HG03280 (cell line): ENCODE measurements around the gene WNT3A.
"Not testable (repeated sequence)": the region's sequence is repeated elsewhere in the genome, so short reads cannot be mapped to it uniquely, and the experiment has no call there.

Experiments
- ATAC-seq: cut with Tn5 transposase; IDR thresholded peaks from one replicate; pipeline ENCODE4 v1.9.1; 2021; ENCODE audit warnings: mild to moderate bottlenecking, moderate library complexity; ENCODE audit not compliant: unreplicated experiment

WNT3A gene

DNA sequence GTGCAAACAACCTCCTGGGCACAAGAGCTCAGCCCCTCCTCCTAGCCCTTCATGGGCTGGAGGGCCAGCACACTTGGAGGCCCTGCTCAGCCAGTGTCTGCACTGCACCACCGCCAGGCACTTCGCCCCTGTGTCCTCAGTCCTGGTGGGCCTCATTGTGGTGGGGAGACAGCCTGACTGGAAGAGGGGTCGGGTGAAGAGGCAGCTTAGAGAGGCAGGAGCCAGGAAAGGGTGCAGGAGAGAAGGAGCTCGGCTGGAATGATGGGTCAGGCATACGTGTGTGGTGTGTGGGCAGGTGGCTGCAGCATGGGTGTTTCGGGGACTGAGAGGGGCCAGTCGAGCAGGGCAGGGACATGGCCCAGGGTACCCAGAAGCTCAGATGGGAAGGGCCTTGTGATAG lies 4.1 kb downstream of the WNT3A start:
- ATAC-seq = no peak

DNA sequence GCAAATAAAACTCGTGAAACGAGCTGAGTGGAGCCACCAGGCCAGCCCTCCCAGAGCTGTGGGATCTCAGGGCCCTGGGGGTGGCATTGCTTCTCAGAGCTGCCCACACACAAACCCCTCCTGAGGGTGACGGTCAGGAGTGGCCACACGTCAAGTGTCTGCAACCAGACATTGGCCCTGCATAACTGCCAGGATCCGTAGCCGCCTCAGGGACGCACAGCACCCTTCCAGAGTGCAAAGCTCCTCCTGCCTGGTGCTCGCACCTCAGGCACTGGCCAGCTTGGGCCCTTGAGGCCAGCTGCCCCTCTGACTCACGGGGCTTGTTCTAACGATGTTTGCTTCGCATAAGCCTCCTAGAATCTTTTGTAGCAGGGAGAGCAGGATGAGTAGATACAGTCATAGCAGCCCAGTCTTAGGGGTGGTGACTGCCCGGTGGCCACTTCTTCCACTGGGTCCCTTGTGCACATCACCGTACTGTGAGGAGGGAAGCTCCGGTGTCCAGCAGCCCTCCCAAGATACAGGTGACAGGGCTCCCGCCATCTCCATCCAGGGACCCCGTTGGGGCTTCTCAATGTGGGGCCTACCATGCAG lies 5.0 kb downstream of the WNT3A start:
- ATAC-seq = no peak

DNA sequence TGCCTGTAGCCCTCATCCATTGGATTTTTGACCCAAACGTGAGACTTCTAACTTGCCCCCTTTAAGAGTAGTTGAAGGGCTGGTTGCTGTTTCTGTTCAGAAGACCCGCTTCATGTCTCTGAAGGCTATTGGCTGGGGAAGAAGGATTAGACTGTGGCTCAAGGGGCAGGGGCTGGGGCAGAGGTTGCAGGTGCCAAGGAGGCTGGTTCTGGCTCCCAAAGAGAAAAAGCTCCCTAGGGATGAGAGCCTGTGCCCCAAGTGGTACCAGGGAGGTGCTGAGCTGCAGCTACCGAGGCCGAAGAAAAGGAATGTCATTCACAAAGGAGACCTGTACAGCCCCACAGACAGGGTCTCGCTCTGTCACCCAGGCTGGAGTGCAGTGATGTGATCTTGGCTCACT lies 5.8 kb downstream of the WNT3A start:
- no peak for ATAC-seq

DNA sequence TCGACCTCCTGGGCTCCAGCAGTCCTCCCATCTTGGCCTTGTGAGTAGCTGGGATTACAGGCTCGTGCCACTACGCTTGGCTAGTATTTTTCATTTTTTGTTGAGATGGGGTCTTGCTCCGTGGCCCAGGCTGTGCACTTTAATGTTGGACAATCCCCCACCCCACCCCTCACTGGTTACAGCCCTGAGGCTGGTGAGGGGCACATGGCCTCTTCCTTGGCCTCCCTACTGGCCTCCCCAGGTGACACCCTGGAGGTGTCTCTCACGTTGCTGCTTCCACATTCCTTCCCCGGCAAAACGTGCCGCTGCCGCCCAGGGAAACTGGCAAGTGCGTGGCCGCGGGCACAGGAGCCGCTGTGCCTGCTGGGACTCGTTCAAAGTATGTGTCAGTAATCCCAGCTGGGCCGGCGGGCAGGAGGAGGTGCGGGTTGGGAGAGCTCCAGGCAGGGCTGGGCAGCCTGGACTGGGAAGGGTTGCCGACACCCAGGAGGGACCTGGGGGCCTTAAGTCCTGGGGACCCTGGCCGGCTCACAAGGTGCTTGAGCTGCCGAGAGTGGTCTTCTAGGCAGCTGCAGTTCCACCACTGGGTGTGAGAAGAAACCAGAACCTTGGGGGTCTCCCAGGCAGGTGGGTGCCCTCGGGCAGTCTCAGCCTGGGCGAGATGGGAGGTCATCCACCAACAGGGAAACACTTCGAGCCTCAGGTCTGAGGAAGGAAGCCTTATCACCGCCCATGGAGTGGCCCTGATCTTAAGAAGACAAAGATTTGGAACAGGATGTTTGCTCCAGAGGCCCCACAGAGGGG lies 6.5 kb downstream of the WNT3A start:
- ATAC-seq = no peak

DNA sequence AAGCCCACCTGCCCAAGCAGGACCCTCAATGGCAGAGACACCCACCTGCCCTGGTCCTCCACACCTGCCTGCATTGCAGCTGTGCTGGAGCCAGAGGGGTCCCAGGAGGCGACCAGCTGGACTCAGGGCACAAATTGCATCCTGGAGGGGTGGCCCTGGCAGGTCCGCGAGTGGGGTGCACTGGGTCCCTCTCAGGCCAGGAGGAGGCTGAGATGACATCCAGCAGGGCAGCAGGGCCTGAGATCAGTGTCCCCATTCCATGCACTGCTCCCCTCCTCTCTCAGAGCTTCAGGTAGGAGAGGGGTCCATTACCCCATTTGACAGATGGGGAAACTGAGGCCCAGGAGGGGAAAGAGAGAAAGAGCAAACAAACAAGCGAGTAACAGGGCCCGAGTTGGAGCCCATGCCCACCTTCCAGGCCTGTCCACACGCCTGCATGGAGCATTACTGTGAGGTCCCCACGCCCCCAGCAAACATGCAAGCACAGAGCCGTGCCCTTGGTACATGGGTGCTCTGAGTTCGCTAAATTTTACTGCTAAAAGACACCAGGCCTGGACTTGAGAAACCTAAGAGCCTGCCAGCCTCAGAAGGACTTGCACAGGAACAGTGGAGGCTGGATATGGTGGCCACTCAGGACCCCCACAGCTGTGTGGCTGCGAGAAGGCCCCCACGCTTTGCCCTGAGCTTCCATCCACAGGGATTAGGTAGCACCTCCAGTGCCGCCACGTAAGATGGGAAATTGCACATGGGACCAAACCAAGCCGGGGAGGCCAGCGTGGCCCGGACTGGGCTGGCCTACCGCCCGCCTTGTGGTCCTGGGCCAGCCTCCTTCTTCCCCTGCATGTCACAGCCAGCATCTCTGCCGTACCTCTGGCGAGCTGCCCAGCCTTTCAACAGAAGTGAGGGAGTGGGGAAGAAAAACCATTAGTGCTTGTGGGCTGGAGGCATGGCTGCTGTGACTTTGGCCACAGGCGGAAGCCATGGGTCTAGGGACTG lies 7.4 kb downstream of the WNT3A start:
- no peak for ATAC-seq

DNA sequence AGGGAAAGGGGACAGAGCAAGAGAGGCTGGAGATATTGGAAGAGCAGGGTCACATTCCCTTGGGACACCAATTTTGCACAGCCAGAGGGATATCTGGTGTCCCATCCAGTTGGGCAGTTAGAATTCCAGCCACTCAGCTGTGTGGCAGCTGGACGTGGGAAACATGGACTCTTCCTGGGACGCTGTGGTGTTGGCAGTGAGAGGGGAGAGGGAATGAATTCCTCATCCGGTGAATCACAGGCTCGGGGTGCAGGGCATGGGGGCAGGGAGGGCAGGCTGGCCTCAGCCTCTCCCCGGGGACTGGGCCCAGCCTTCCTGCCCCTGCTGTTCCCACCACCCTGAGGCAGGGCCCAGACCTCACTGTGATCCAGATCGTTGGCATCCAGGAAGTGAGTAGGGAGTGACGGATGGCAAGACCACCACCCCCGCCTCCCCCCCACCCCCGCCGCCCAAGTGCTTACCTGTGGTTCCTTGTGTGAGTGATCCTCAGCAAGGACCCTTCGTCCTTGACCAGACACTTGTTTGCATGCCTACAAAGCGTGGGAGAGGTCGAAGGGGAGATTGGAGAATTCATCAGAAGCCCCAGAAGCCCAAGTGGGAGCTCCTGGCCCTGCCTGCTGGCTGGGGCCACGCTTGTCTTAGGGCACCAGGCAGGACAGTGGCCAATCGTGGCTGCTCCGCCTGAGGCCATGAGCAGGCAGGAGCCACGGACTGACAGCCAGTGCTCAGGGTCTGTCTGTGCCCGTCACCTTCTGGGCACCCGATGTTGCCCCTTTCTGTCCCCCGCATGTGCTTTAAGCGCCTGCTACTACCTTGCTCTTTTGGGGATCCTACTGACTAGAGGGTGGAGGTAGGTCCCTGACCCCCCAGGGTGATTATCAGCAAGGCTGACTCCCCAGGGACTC lies 8.7 kb downstream of the WNT3A start:
- no peak for ATAC-seq

DNA sequence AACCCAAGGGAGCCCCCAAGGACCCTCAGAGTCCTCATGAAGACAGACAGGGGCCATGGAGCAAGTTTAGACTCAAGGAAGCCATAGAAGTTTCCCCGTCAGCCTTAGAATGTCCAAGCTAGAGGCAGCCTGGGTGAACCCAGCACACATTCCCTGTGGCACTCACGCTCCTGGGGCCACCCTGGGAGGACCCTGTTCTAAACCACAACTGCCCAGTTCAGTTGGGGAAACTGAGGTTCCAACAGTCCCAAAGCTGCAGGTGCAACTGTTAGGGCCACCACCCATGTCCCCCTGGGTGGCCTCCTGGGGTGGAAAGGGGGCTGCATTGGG lies 9.3 kb downstream of the WNT3A start:
- no peak for ATAC-seq

DNA sequence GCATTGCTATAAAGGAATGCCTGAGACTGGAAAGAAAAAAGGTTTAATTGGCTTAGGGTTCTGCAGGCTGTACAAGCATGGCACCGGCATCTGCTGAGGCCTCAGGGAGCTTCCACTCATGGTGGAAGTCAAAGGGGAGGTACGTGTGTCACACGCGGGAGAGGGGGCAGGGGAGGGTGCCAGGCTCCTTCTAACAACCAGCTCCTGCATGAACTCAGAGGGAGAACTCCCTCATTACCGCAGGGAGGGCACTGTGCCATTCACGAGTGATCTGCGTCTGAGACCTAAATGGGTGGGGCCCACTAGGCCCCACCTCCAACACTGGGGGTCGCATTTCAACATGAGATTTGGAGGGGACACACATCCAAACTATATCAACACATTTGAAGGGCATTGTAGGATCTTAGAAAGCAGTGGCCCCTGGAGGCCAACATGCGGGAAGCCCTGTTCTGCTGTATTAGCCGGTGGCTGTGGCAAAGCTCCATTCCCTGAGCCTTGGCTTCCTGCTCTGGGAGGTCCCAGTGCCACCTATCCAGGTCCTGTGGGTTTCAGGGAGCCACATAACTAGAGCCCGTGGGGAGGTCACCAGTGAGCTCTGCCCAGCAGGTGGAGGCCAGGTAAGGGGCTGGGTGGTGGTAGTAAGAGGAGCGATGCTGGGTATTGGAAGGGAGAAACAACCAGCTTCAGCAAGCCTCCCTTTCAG lies 10.0 kb downstream of the WNT3A start:
- ATAC-seq = no peak

DNA sequence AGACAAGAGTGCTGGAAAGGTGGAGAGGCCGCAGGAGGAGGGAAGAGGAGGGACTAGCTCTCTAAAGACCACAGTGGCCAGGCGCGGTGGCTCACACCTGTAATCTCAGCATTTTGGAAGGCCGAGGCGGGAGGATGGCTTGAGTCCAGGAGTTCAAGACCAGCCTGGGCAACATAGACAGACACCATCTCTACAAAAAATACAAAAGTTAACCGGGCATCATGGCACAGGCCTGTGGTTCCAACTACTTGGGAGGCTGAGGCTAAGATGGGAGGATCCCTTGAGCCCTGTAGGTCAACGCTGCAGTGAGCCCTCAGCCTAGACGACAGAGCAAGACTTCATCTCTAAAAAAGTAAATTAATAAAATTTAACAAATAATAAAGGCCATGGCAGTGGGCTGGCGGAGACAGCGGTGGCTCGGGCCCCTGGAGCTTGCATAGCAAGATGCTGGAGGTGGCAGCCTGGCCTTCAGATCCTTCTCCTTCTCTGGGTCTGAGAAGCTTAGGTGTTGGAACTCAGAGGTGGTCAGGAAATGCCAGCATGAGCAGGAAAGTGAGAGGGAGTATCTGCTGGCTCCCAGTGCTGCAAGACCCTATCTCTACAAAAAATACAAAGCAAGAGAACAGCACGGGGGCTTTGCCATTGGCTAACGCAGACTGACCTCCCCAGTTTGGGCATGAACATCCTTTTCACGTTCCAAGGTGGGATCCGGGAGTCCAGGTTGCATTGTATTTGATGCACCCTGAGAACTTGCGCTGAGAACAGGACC lies 10.7 kb downstream of the WNT3A start:
- ATAC-seq = no peak

DNA sequence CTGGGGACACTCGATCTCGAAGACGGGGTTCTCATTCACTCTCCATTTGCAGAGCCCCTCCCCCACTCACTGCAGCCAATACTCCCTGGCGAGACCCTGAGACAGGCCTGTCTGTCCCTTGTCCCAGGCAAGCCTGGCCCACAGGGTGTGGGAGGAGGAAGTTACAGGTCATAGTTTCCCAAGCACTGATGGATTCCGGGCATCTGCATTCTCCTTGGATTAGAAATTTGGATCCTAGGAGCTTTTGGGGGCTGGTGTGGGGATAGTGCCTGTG lies 11.3 kb downstream of the WNT3A start:
- no peak for ATAC-seq

DNA sequence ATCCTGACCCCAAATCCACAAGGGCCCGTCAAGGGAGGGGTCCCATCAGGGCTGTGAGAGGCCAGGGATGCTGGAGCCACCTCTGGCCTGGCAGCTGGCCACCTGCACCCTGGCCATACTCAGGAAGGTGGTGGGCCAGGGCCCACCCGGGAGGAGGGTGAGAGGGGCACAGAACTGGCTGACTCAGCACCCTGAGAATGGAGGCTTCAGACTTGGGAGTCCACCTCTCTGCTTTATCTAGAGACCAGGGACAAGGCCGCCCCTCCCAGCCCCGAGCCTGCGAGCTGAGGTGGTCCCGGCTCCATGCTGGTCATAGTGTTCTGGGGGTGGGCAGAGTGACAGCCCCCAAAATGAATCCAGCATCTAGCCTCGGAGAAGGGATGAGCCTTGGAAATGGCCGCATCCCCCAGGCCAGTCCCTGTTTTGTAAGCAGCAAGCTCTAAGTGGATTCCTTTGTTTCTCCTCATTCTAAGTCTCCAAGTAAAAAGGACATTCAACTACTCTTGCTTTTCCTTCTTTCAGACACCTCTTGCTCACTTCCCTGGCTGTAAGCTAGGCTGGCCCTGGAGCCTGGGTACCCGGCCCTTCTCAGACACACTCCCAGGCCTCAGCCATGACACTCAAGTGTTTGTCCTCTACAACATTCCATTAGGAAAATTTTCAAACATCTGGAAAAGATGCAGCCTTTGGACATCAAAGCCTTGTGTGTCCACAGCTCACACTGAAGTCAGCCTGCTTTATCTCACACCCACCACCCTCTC lies 12.3 kb downstream of the WNT3A start:
- ATAC-seq = no peak

DNA sequence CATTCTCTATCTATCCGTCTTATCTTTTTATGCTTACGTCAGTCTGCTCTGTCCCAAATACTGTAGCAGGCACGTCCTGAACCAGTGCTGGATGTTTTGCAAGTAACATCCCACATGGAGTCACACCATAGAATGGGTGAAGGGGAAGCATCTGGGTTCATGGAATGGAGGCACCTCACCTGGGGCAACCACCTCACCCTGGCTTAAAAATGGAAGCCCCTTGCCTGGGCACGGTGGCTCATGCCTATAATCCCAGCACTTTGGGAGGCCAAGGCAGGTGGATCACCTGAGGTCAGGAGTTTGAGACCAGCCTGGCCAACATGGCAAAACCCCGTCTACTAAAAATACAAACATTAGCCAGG lies 12.9 kb downstream of the WNT3A start:
- ATAC-seq = not testable (repeated sequence)

DNA sequence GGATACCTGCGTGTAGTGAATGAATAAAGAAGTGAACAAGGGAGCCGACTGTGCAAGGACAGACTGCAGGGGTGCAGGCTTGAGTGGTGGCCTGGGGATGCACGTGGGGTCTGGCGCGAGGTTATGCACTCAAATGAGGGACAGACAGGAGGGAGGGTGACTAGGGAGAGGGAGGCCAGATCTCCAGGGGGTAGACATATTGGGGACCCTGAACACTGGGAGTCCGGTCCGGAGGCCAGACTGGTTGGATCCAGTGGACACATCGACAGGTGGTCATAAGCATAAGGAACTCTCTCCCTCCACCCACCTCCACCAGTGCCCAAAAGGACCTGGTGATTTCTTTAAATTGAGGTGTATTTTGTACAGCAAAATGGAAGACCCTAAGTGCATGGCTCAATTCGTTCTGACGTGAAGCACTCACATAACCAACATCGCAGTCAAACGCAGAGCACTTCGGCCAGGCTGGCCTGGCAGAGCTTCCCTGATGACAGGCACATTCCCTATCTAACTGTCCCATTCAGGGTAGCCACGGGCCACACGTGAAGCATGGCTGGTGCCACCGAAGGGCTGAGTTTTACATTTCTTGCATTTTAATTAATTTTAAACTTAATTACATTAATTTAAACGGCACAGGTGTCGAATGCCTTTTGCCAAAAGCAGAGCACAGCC lies 14.0 kb downstream of the WNT3A start:
- ATAC-seq = no peak

DNA sequence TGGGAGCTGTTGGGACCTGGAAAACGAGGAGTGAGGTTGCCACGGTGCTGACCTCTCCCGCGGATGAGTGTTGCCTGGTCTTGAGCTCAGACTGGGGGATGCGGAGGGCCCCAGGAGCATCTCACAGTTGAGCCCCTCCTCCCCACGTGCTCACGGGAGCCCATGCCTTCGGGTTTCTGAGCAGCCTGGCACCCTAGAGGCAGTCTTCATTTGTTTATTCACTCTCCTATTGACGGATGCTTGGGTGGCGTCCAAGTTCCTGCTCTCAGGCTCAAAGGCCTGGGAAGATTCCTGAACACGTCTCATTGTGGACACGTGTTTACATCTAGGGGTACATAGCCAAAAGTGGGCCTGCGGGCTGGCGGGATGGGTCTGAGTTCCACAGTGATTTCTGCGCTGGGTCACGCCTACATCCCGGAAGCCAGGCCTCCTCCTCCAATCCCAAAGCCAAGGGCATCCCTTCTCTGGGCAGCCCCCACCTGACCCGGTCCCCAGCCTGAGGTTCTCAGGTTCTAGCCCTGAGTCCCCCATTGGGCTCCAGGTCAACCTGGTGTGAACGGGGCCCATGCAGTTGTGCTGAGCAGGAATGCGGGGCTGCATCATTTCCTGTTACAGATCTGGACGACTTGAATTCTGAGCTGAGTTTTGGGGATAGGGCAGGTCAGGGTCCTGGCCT lies 14.7 kb downstream of the WNT3A start:
- no peak for ATAC-seq

DNA sequence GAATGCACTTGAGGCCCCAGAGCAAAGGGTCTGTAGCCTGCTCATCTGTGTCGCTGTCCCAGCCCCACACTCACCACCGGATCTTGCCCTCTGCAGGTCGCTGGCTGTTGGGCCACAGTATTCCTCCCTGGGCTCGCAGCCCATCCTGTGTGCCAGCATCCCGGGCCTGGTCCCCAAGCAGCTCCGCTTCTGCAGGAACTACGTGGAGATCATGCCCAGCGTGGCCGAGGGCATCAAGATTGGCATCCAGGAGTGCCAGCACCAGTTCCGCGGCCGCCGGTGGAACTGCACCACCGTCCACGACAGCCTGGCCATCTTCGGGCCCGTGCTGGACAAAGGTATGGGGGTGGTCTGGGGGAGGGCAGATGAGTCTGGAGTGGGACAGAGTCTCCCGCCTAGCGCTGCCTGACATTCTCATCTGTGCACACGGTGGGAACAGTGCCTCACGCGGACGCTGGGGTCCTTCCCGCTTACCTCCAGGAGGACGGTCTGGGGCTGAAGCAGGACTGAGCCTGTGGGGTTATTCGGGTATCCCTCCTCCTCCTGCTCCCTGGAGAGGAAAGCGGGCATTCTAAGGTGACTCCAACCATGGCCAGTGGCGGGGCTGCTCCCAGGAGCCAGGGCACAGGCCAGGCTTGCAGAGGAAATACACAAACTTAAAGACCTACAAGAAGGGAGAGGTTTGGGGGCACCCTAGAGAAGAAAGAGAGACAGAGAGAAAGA lies 15.9 kb downstream of the WNT3A start:
- no peak for ATAC-seq

DNA sequence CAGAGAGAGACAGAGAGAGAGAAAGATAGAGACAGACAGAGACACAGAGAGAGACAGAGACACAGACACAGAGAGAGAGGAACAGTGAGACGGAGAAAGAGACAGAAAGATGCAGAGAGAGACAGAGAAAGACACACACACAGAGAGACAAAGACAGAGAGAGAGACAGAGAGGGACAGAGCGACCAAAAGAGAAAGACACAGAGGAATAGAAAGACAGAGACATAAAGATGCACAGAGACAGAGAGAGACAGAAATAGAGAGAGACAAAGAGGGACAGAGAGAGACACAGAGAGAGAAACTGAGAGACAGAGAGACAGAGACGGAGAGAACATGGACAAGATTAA lies 16.5 kb downstream of the WNT3A start:
- ATAC-seq = no peak

DNA sequence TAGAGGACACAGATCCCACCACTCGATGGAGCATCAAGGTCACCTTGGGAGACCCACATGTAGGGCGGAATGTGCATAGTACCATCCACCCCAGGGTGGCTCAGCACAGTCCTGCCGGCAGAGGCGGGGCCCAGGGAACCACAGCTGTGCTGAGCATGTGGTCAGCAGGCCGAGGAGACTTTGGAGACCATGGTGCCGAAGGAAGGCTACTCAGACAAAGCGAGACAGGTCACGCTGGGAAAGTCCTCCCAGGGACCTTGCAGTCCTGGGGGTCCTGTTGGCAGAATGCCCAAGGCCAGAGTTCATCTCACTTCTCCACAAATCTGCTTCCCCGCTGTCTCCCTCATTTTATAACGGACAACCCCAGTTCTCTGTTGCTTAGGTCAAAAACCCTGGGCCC lies 22.5 kb downstream of the WNT3A start:
- ATAC-seq = no peak
